ENCODE results near the gene PKDREJ. TPM values are rescaled to one million over a fixed set of nuclear protein-coding genes. Genes with fewer than 3 reads are reported as not detected.

Gene PKDREJ
- total and polyA plus RNA-seq, 2 experiments from 2014 or later = not detected

DNA sequence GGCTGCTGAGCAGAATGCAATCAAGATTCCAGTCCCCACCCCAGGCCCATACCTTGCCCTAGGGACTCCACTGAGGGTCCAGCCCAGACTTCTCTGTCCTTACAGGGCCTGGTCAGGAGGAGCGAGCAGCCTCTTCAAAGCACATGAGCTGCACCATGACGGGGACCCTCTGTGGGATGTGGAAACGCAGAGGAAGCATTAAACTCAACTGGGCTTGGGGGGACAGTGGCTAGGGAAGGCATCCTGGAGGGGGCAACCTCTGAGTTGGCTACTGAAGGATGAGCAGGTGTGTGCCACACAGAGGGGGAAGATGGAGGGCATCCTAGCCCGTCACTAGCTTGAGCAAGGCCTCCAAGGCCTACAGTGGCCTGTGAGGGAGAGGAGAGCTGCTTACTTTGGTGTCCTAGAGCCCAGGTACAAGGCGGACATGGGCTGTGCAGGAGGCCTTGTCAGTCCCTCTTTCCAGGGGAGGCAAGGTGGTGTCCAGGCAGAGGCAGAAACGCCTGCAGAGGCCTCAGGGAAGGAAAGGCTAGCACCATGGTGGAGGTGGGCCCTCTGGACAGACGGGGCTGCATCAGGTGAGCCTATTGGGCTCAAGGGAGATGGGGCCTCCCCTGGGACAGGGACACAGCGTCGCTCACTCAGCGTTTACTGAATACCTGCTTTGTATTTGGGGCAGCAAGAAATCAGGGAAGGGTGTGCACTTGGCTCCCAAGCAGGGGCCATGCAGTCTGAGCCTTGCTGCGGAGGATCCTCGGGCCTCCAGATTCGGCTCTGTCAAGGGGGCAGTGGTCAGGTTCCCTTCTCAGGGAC, 18.9 kb upstream of the PKDREJ start (continued):
- no peak for TF ChIP-seq ZNF462 (CRISPR knock-in tag; IDR thresholded peaks at IDR 0.05)
- TF ChIP-seq CREB1 (CRISPR knock-in tag; IDR thresholded peaks at IDR 0.05; ENCODE audit: low read depth) = no peak
- no peak for TF ChIP-seq STAT1 (IDR thresholded peaks at IDR 0.05; ENCODE audit: unreplicated experiment)
- TF ChIP-seq CTCF (conservative IDR thresholded peaks at IDR 0.05; ENCODE audit: low read depth in 2 of 2) = no peak

GRCh38 chr22:46280999-46281623, 18.0 kb upstream of the PKDREJ start:
- Histone ChIP-seq H3K36me3 (ENCODE audit: insufficient read depth) (peaks cover 8% of the 10 kb centered on the region; the same call in 1 of the 2 replicates), H3K9me2 (ENCODE audit: insufficient read depth) (no peaks in the 10 kb centered on the region), H3K79me2 (replicated peaks; ENCODE audit: insufficient read depth) (no peaks in the 10 kb centered on the region), H3K27me3 (ENCODE audit: insufficient read depth) (no peaks in the 10 kb centered on the region), H3K27ac (ENCODE audit: low read depth) (no peak overlapping the region), H3K4me1 (ENCODE audit: insufficient read depth) (no peaks in the 10 kb centered on the region), H4K20me1 (replicated peaks; ENCODE audit: insufficient read depth) (no peaks in the 10 kb centered on the region), H3K4me3 (no peak overlapping the region), H3F3A (replicated peaks; ENCODE audit: low read depth) (no peaks in the 10 kb centered on the region), H2AFZ (no peak overlapping the region), H3K4me2 (no peak overlapping the region)
- H3K4me1 Mint-ChIP-seq = no peaks in the 10 kb centered on the region
- H3K4me3 Mint-ChIP-seq = no peak overlapping the region
- ATAC-seq (no peak), DNase-seq (ENCODE audit: low spot score) (peak; percentile 15)
- H3K27ac Mint-ChIP-seq = no peak overlapping the region
- H3K27me3 Mint-ChIP-seq (ENCODE audit: insufficient read depth, low read depth, poor library complexity) = peaks cover 11% of the 10 kb centered on the region
- H3K9me3 Mint-ChIP-seq = no peaks in the 10 kb centered on the region
- H3K36me3 Mint-ChIP-seq (ENCODE audit: low read depth) = peaks cover 44% of the 10 kb centered on the region
- TF ChIP-seq EZH2 (IDR thresholded peaks at IDR 0.05; ENCODE audit: low read depth, unreplicated experiment) (no peak), CREB1 (CRISPR knock-in tag; IDR thresholded peaks at IDR 0.05; ENCODE audit: low read depth) (no peak), NANOG (IDR thresholded peaks at IDR 0.05; ENCODE audit: borderline replicate concordance) (no peak), EZH2phosphoT487 (IDR thresholded peaks at IDR 0.05; ENCODE audit: unreplicated experiment) (no peak), POLR2AphosphoS5 (IDR thresholded peaks at IDR 0.05; ENCODE audit: low read depth) (no peak), ETS1 (IDR thresholded peaks at IDR 0.05) (no peak)
- TF ChIP-seq, protein P1, sequence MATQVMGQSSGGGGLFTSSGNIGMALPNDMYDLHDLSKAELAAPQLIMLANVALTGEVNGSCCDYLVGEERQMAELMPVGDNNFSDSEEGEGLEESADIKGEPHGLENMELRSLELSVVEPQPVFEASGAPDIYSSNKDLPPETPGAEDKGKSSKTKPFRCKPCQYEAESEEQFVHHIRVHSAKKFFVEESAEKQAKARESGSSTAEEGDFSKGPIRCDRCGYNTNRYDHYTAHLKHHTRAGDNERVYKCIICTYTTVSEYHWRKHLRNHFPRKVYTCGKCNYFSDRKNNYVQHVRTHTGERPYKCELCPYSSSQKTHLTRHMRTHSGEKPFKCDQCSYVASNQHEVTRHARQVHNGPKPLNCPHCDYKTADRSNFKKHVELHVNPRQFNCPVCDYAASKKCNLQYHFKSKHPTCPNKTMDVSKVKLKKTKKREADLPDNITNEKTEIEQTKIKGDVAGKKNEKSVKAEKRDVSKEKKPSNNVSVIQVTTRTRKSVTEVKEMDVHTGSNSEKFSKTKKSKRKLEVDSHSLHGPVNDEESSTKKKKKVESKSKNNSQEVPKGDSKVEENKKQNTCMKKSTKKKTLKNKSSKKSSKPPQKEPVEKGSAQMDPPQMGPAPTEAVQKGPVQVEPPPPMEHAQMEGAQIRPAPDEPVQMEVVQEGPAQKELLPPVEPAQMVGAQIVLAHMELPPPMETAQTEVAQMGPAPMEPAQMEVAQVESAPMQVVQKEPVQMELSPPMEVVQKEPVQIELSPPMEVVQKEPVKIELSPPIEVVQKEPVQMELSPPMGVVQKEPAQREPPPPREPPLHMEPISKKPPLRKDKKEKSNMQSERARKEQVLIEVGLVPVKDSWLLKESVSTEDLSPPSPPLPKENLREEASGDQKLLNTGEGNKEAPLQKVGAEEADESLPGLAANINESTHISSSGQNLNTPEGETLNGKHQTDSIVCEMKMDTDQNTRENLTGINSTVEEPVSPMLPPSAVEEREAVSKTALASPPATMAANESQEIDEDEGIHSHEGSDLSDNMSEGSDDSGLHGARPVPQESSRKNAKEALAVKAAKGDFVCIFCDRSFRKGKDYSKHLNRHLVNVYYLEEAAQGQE (IDR thresholded peaks at IDR 0.05; ENCODE audit: unreplicated experiment) = no peak

All from GM23338 (cell line).